Central memory CD8-positive, alpha-beta T cell (primary cell): ENCODE data around the gene SLC39A12.

ENCODE experiments used
- ATAC-seq: fragments of 150-1000 bp; cut with Tn5 transposase; replicated peaks from 2 replicates; pipeline ENCODE4 v1.10.0; 2022; ENCODE audit warnings: mild to moderate bottlenecking, moderate FRiP score, moderate number of reproducible peaks; ENCODE audit not compliant: poor library complexity, severe bottlenecking; ENCODE audit errors: extremely low read depth
- DNase-seq, 2 donors: peaks; one replicate each; pipeline ENCODE4 v3.0.0; 2021; ENCODE audit warnings: low spot score in 2 of 2
- H3K27ac Mint-ChIP-seq: one replicate; pipeline ENCODE4 v1.8.0; 2022; ENCODE audit warnings: low read depth, mild to moderate bottlenecking, moderate library complexity, mixed read lengths
- H3K27me3 Mint-ChIP-seq: one replicate; pipeline ENCODE4 v1.8.0; 2022; ENCODE audit warnings: mixed read lengths
- H3K36me3 Mint-ChIP-seq: one replicate; pipeline ENCODE4 v1.8.0; 2022; ENCODE audit warnings: mild to moderate bottlenecking, moderate library complexity, mixed read lengths; ENCODE audit not compliant: insufficient read depth
- H3K4me1 Mint-ChIP-seq: one replicate; pipeline ENCODE4 v1.8.0; 2022; ENCODE audit warnings: mixed read lengths
- H3K4me3 Mint-ChIP-seq: one replicate; pipeline ENCODE4 v1.8.0; 2022; ENCODE audit warnings: mild to moderate bottlenecking, moderate library complexity, mixed read lengths
- H3K9me3 Mint-ChIP-seq: one replicate; pipeline ENCODE4 v1.8.0; 2022; ENCODE audit warnings: mixed read lengths

The SLC39A12 gene

DNA sequence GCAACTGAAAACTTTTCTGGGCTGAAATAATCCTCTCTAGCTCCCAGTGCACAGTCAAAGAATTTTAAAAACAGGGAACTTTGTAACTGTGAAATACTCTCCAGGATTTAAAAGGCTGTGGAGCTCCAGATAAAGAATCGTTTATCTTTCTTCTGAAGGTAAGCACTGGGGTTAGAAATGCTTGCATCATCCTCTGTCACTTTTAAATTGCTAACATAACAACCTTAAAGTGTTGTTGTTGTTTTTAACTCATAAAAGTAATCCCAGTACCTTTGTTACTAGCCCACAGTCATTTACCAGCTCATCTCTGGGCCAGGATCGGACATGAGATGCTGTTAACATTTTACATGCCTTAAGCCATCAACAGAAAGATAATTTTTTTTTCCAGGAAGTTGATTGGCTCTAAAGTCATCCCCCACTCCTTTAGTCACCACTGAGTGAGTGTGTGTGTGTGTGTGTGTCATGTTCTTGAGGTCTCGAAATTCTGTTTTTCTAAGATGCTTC, at the start of gene SLC39A12:
SLC39A12 (plus strand) TSS at position 51 of the 504 bp plus-strand sequence. CDS start 1,359 bp downstream, outside the sequence.
- no peak within 1 kb of the TSS for H3K4me3 Mint-ChIP-seq
- H3K27ac Mint-ChIP-seq, result no peak within 1 kb of the TSS
- peaks cover 7% of the 10 kb centered on the region for H3K9me3 Mint-ChIP-seq
- H3K27me3 Mint-ChIP-seq, result peaks cover 12% of the 10 kb centered on the region
- no peak for DNase-seq
- H3K4me1 Mint-ChIP-seq, result no peaks in the 10 kb centered on the region
- no peak for ATAC-seq
- no peaks in the 10 kb centered on the region for H3K36me3 Mint-ChIP-seq

DNA sequence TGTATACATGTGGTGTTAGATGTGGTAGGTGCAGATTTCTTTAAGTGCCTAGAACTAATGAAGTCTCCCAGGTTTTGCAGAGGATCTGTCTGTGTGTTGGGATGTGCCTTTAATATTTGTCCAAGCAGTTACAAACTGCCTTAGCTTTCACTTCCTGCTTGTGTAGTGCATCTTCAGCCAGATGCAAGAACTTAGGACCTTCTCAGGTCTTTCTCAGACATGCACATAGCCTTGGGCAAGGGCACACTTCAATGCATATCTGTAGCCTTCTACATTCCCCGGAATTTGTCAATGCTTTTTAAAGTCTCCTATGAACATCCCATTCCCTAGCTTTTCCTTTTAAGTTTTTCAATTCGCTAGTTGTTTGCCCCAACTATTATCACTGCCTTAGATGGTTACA, 47.2 kb upstream of the SLC39A12 start:
- H3K27me3 Mint-ChIP-seq, result peaks cover 30% of the 10 kb centered on the region
- H3K9me3 Mint-ChIP-seq, result no peaks in the 10 kb centered on the region
- ATAC-seq, result no peak
- no peaks in the 10 kb centered on the region for H3K4me1 Mint-ChIP-seq
- no peak for DNase-seq
- H3K27ac Mint-ChIP-seq, result no peak overlapping the region
- H3K36me3 Mint-ChIP-seq, result no peaks in the 10 kb centered on the region
- no peak overlapping the region for H3K4me3 Mint-ChIP-seq

DNA sequence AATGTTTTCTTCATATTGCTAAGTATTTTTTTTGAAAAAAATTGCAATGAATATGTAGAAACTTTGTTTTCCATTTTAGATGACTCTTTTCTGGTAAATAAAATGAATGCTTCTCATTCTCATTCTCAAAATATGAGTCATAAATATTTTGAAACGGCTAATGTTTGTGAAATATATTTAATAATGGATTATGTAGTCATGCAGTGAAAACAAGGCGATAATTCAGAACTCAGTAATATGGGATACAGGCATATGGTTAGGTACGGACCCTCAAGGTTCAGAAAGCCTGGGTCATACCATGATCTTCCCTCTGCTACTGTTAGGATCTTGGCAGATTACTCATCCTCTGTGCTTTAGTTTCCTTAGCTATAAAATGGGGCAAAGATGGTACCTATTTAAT, 46.2 kb upstream of the SLC39A12 start:
- peaks cover 30% of the 10 kb centered on the region for H3K27me3 Mint-ChIP-seq
- H3K36me3 Mint-ChIP-seq, result no peaks in the 10 kb centered on the region
- H3K4me1 Mint-ChIP-seq, result no peaks in the 10 kb centered on the region
- no peaks in the 10 kb centered on the region for H3K9me3 Mint-ChIP-seq
- DNase-seq (no peak), ATAC-seq (no peak)
- no peak overlapping the region for H3K4me3 Mint-ChIP-seq
- no peak overlapping the region for H3K27ac Mint-ChIP-seq

DNA sequence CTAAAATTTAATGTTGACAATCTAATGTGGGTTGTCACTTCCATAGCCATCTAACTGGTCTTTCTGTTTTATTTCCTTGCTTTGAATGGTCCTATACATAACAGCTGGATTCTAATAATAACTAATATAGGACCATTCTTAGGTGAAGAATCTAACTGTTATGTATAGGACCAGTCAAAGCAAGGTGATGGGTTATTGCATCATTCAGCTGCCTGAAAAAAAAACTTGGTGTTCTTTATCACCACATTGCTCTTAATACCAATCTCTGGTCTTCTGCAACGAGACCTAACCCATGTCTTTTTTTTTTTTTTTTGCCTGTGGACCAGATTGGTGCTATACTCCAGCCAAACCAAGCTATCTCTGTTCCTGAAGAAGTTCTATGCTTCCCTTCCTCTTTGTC, 45.7 kb upstream of the SLC39A12 start:
- Mint-ChIP-seq H3K9me3 (no peaks in the 10 kb centered on the region), H3K27me3 (peaks cover 31% of the 10 kb centered on the region), H3K27ac (no peak overlapping the region), H3K36me3 (no peaks in the 10 kb centered on the region), H3K4me1 (no peaks in the 10 kb centered on the region), H3K4me3 (no peak overlapping the region)
- ATAC-seq, result no peak
- no peak for DNase-seq

DNA sequence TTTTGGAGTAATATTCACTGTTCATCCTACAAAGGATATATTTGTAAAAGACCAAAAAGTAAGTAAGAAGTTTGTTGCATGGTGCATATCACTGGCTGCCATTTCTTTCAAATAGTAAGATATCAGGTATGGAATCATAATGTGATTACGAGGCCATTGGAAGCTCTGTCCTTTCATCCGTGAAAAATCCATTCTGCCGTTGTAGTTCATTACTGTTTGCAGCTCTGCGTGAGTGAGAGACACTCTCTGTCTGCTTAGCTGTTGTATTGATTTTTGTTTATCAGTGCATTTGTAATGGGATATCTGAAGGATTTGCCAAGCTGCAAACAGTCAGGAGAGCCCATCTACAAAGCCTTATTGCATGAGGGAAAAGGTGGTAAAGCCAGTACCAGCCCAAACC, 44.1 kb upstream of the SLC39A12 start:
- Mint-ChIP-seq H3K9me3 (no peaks in the 10 kb centered on the region), H3K4me3 (no peak overlapping the region), H3K4me1 (no peaks in the 10 kb centered on the region), H3K27me3 (peaks cover 41% of the 10 kb centered on the region), H3K36me3 (no peaks in the 10 kb centered on the region), H3K27ac (no peak overlapping the region)
- ATAC-seq (no peak), DNase-seq (no peak)

GRCh38 chr10:17910125-17910789, 41.5 kb upstream of the SLC39A12 start:
- Mint-ChIP-seq H3K4me1 (no peaks in the 10 kb centered on the region), H3K9me3 (no peaks in the 10 kb centered on the region), H3K27ac (no peak overlapping the region), H3K27me3 (peaks cover 28% of the 10 kb centered on the region), H3K4me3 (no peak overlapping the region), H3K36me3 (no peaks in the 10 kb centered on the region)
- ATAC-seq, result no peak
- DNase-seq, result no peak

DNA sequence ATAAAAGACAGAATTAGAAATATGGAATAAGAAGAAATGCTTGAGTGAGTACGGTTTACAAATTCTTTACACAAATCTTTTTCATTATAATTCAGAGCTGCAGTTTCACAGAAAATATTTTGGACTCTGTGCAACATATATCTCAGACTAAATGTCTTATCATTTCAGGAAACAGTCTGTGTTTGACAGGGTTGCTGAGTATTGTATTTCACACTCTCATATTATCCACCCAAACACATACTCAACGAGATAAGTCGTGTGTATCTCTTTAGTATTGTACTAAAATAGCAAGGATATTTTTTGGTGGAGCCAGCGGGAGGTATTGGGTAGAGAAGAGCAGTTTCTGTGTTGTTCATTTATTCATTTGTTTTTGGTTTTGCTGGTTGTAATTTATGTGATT, 39.0 kb upstream of the SLC39A12 start:
- Mint-ChIP-seq H3K4me1 (no peaks in the 10 kb centered on the region), H3K9me3 (no peaks in the 10 kb centered on the region)
- no peak for DNase-seq

DNA sequence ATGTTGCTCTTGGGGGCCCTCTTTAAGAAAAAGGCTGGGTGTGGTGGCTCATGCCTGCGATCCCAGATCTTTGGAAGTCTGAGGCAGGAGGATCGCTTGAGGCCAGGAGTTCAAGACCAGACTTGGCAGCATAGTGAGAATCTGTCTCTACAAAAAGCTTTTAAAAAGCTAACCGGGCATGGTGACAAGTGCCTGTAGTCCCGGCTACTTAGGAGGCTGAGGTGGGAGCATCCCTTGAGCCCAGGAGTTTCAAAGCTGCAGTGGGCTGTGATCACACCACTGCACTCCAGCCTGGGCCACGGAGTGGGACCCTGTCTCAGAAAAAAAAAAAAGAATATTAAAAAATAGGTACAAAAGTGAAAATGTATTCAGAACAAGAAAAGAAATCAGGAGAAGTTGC, 38.1 kb upstream of the SLC39A12 start:
- Mint-ChIP-seq H3K9me3 (no peaks in the 10 kb centered on the region), H3K27me3 (peaks cover 15% of the 10 kb centered on the region), H3K4me1 (no peaks in the 10 kb centered on the region), H3K4me3 (no peak overlapping the region), H3K36me3 (no peaks in the 10 kb centered on the region), H3K27ac (no peak overlapping the region)
- DNase-seq (no peak), ATAC-seq (no peak)

More for the DNA sequence above, 39.0 kb upstream of the SLC39A12 start:
- H3K27ac Mint-ChIP-seq, result no peak overlapping the region
- no peak for ATAC-seq
- peaks cover 23% of the 10 kb centered on the region for H3K27me3 Mint-ChIP-seq
- no peaks in the 10 kb centered on the region for H3K36me3 Mint-ChIP-seq
- no peak overlapping the region for H3K4me3 Mint-ChIP-seq

DNA sequence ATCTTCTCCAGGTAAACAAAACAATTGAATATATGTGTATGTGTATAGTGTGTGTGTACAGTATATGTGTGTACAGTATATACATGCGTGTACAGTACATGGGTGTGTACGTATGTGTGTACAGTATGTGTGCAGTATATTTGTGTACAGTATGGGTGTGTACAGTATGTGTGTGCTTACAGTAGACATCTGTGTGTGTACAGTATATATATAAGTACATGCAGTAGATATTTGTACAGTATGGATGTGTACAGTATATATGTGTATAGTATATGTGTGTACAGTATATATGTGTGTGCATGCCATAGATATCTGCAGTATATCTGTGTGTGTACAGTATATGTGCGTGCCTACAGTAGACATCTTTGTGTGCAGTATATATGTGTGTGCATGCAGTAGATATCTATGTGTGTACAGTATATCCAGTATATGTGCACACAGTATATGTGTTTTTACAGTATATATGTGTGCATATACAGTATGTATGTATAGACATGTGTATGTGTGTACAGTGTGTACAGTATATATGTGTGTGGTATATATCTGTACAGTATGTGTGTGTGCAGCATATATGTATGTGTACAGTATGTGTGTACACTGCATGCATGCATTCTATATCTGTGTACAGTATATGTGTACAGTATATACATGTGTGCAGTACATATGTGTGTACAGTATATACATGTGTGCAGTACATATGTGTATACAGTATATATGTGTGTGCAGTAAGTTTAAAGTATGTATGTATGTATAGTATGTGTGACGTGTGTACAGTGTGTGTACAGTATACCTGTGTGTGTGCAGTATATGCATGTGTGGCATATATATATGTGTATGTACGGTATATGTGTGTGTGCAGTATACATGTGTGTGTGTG, 37.3 kb upstream of the SLC39A12 start:
- ATAC-seq (no peak), DNase-seq (no peak)
- Mint-ChIP-seq H3K27ac (no peak overlapping the region), H3K9me3 (no peaks in the 10 kb centered on the region), H3K27me3 (peaks cover 12% of the 10 kb centered on the region), H3K4me3 (no peak overlapping the region), H3K36me3 (no peaks in the 10 kb centered on the region), H3K4me1 (no peaks in the 10 kb centered on the region)

- H3K9me3 Mint-ChIP-seq, result peaks cover 3% of the 10 kb centered on the region
- no peaks in the 10 kb centered on the region for H3K36me3 Mint-ChIP-seq
- no peak overlapping the region for H3K27ac Mint-ChIP-seq
- no peaks in the 10 kb centered on the region for H3K4me1 Mint-ChIP-seq
- ATAC-seq, result no peak
- peaks cover 19% of the 10 kb centered on the region for H3K27me3 Mint-ChIP-seq
- no peak overlapping the region for H3K4me3 Mint-ChIP-seq
- no peak for DNase-seq
Observed at GRCh38 chr10:17915181-17915580, 36.5 kb upstream of the SLC39A12 start.

DNA sequence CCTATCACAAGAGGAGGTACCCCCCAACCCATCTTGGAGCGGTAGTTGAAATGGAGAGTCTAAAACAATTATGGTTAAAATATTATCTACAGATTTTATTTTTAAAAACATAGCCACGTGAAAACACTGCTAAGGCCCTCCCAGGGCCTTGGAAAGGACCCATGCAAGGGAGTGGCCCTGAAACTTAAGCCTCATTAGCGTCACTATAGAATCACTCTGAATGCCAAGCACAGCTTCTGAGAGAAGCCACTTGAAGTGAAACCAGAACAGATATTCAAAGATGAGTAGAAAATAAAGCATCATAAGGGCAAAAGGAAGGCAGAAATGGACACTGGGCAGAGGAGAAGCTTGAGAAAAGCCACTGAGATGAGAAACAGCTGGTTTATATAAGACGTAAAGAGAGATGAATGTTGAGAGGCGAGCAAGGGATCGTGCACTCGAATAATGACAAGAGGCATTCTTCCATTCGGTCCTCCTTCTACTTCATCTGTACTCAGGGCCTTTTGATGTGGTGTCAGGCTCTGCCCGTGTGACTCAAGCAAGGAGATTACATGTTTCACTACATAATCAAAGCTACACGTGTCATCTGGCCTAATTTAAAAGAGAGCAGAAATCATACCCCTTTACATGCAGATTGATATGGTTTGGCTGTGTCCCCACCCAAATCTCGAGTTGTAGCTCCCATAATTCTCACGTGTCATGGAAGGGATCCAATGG, 33.4 kb upstream of the SLC39A12 start:
- ATAC-seq (no peak), DNase-seq (no peak)
- H3K4me1 Mint-ChIP-seq, result no peaks in the 10 kb centered on the region
- no peak overlapping the region for H3K27ac Mint-ChIP-seq
- peaks cover 10% of the 10 kb centered on the region for H3K27me3 Mint-ChIP-seq
- H3K9me3 Mint-ChIP-seq, result peaks cover 8% of the 10 kb centered on the region
- H3K36me3 Mint-ChIP-seq, result no peaks in the 10 kb centered on the region
- H3K4me3 Mint-ChIP-seq, result no peak overlapping the region

DNA sequence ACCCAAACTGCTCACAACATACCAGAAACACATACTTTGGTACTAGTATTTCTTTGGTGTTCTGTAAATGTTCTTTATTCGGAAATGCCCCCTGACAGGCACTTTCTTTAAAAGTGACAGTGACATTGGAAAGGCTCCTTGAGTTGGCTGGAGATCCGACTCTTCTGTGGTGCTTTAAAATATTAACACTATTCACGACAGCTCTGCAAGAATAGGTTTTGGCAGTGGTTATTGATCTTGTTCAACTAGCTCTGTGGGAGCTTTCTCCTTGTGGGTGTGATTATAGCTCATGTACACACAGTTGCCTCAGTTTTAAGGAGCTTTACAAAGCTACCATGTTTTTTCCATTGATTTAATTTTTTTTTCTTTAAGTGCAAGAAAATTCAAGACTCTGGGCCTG, 30.3 kb upstream of the SLC39A12 start:
- peaks cover 10% of the 10 kb centered on the region for H3K27me3 Mint-ChIP-seq
- no peaks in the 10 kb centered on the region for H3K4me1 Mint-ChIP-seq
- no peak overlapping the region for H3K27ac Mint-ChIP-seq
- ATAC-seq, result no peak
- no peaks in the 10 kb centered on the region for H3K36me3 Mint-ChIP-seq
- no peak for DNase-seq
- no peak overlapping the region for H3K4me3 Mint-ChIP-seq
- peaks cover 8% of the 10 kb centered on the region for H3K9me3 Mint-ChIP-seq
